Measurements from ENCODE around the gene NCAM1.

The NCAM1 gene

DNA sequence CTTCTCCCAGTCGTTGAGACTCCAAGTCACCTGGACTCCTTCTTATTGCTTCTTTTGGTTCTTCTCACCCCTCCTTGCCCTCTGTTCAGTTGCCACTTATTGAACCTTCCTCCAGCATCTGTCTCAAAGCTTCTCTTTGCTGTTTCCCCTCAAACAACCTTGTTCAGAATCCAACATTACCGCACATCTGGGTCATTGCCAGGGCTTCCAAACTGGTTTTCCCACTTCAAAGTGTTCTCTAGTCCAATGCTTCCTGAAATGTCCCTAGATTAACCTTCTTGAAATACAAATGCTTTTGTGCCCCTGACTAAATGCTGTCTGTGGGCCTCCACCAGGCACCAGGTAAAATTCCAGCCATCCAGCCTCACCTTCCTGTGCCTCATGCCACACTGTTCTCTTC, 252.3 kb downstream of the NCAM1 start:
- no peak for DNase-seq

GRCh38 chr11:113222241-113222640, 261.0 kb downstream of the NCAM1 start:
- no peak for DNase-seq

- no peak for DNase-seq
These were observed 273.7 kb downstream of the NCAM1 start for GRCh38 chr11:113234888-113235287.

GRCh38 chr11:113237261-113237660, 276.0 kb downstream of the NCAM1 start:
- DNase-seq = no peak

DNA sequence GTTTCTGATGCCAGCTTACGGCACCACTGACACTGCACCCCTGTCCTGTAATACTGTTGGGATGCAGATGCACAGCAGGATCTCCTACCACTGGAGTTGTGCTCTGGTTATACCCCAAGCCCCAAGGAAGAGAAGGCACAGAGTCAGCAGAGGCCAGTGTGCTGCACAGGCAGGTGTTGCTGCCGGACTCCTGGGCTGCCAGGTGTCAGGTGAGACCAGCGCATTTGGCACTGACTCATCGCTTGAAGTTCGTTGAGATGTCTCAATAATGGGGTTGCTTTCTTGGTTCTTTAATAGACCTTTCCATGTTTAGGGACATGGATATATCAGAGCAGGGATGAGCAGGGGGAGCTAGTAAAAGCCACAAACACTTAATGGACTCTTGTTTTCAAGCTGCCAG, 277.5 kb downstream of the NCAM1 start:
- DNase-seq = no peak

DNA sequence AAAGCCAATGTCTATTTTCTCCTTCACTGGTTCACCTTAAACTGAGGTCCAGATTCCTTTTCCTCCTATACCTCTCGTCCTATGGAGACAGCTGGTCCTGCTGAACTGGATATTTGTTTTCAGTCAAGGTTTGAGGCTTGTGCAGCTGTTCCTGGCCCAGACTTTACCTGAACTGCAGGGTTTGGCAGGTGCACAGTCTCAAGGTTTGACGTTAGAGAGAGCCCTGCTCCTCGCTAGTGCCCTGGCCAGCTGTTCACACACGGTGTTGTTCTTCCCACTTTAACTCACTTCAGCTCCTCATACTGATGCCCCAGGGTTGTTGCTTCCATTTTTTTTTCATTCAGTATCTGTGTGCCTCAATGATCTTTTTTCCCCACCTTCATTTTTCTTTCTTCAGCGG, 279.2 kb downstream of the NCAM1 start:
- no peak for DNase-seq

GRCh38 chr11:113240790-113241635, 279.8 kb downstream of the NCAM1 start:
- no peak for DNase-seq

DNA sequence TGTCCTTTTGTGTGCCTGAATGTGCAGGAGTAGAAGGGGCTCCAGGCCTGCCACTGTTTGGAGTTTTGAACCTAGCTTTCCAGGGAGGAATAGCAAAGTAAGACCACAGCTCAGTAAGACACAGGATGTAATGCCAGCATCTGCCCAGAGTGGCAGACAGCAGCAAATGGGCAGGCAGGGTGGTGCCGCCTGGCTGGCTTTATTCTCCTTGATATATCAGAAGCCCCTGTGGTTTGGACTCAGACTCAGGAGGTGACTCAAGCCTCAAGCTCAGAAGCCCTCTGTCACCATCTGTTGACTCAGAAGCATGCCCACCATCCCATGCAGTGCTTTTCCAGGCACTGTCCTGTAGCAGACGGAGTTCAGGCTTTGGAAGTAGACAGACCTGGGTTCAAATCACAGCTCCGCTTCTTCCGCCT, 280.4 kb downstream of the NCAM1 start:
- DNase-seq = no peak

DNA sequence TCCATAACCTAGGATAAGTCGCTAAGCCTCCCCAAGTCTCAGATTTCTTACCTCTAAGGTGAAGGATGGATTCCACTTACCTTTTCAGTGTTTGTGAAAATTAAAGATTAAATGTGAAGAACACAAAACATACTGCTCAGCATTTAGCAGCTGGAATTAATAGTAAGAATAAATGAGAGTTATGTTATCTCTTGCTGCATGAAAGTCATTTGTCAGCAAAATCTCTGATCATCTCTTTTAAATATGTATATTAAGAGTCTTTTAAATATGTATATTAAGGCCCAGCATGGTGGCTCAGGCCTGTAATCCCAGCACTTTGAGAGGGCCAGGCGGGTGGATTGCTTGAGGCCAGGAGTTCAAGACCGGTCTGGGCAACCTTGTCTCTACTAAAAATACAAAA, 280.8 kb downstream of the NCAM1 start:
- DNase-seq = no peak

GRCh38 chr11:113242767-113243397, 281.7 kb downstream of the NCAM1 start:
- DNase-seq = no peak

DNA sequence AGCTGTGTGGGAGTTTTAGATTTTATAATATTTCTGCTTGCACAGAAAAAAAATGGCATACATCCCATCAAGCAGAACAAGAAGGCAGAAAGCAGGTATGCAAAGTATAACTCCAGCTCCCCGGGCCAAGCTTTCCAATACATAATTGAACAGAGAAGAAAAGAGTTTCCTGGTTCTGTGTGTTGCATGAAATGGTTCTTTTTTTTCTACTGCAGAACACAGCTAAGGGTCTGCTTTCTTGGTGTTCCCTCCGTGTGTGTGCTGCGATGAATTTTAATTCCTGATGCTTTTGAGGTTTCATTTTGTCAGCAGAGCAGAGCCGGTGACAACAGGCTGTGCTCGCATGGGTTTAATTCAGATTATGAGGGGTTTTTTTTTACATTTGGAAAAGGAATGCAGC, 282.5 kb downstream of the NCAM1 start:
- DNase-seq = no peak

- no peak for DNase-seq
These were observed 284.0 kb downstream of the NCAM1 start for GRCh38 chr11:113245216-113245615.

- DNase-seq = no peak
These were observed 286.0 kb downstream of the NCAM1 start for GRCh38 chr11:113247221-113247620.

- no peak for DNase-seq
These were observed 286.7 kb downstream of the NCAM1 start for GRCh38 chr11:113247966-113248365.

DNA sequence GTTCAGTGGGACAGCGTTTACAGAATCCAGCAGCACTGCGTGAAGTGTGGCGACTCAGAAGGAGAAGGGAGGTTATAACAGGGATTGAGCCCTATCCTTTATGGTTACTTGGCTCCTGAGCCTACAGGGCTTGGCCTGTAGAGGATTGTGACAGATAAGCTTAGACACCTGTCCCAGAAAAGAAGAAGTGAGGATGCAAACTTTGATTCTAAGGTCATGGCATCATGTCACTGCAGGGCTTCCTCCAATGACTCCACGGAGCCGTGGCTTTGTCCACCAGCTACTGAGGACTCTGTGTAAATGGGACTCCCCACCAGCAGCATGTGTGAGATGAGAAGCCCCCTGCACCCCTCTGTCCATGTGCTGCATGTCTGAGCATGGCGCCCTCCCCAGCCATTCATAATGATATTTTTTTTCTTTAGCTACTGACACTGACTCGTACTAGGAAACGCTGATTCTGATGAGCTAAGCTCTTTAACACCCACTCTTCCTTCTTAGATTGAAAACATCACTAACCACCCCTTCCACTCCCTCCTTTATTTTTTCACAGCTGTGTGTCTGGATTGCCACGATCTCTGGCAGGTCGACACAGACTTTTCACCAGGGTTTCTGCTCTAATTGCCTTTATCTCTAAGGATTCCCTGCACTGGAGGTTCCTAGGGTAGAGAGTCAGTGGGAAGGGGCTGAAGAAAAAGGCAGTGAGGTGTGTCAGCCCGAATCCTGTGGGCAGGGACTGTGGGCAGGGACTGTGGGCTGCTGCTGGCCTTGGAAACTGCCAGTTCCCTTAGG, 287.7 kb downstream of the NCAM1 start:
- no peak for DNase-seq

GRCh38 chr11:113249491-113249763, 288.2 kb downstream of the NCAM1 start:
- no peak for DNase-seq

- DNase-seq = no peak
These were observed 288.6 kb downstream of the NCAM1 start for GRCh38 chr11:113249786-113250185.

- DNase-seq = no peak
These were observed 290.1 kb downstream of the NCAM1 start for GRCh38 chr11:113251281-113251680.

DNA sequence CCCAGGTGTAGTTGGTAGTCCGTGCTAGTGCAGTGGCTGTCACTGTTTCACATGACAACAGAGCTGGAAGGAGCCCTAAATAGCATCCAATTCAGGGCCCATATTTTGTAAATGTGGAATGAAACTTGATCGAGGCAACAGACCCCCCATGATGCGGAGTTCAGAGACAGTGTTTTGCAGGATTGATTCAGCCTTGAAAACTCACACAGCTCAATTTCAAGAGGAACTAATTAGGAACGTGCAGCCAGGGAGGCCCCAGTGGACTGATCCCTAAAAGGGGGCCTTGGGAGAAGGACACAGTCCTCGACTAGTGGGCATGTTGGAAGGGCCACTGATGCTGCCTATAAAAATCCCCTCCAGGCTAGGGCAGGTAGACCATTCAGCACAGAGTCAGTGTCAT, 292.2 kb downstream of the NCAM1 start:
- no peak for DNase-seq

DNA sequence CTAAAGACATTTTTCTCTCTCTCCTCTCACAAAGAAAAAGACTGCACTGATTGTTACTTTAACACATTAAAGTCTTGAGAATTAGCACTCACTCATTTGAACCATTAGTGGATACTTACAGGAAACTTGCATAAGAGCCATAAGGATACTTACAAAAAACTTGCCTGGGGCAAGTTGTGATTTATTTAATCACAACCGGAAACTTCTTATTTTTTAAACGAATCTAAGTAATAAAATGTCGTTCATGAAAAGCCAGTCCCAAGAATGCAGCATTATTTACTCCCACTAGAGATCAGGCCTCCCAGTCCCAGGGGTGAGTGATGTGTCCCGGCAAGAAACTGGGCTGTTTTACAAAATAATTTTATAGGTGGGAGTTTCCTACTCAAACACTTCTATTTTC, 293.9 kb downstream of the NCAM1 start:
- no peak for DNase-seq

DNA sequence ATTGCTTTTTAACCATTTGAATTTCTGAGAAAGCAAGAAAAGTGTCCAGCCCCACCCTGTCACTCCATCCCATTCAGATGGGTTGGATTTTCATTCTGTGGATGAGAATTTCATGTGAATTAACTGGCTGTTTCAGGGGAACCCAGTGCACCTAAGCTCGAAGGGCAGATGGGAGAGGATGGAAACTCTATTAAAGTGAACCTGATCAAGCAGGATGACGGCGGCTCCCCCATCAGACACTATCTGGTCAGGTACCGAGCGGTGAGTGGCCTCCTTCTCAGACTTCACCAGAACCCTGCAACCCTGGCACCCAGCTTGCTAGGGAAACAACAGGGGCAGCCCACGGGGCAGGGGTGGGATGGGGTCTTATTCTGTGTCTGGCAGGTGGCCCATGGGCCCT, 294.5 kb downstream of the NCAM1 start:
- no peak for DNase-seq

DNA sequence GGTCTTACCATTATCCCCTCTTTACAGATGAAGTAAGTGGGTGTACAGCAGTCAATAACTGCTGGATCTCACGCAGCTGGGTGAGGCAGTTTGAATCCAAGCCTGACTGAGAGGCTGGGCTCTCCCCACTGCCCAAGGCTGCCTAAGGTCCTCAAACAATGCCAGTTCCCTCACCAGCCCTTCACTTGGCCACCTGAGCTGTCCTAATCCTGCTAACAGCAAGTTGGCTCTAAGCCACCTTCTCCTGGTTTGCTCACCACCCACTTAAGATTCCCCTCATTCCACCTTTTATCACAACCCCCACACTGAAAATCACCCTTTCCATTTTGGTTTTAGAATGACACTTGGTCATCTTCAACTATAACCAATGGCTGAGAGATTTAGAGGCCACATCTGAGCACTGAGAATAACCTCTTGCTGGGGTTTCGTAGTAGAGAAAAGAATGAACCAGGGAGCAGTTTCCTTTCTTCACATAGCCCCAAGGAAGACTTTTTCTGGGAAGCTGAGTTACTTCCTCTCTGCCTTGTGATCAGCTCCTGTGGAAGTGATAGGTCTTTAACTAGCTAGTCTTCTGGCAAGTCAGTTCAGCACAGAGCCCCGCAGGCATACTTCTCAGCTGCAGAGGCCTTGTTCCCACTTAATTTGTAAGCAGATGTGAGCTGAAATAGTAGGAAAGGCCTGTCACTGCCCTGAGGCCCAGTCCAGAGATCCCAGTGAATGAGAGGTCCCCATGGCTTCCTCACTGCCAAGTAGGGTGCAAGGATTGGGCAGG, 295.4 kb downstream of the NCAM1 start:
- DNase-seq = no peak

DNA sequence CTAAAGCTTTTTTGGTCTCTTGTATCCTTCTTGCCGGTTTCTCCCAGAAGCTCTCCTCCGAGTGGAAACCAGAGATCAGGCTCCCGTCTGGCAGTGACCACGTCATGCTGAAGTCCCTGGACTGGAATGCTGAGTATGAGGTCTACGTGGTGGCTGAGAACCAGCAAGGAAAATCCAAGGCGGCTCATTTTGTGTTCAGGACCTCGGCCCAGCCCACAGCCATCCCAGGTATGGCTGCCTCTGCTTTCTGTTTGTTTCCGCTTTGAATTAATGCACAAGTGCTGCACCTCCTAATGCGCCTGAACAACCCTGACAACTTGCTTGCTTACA, 298.8 kb downstream of the NCAM1 start:
- no peak for DNase-seq

Data from NCI-H524 treated with DMSO at 0.1 percent for 48 hours (cell line).